ENCODE data around the gene EMILIN1. TPM values are rescaled to one million over a fixed set of nuclear protein-coding genes. Genes with fewer than 3 reads are reported as not detected.

Gene EMILIN1
- 257 and 364 TPM in 2 replicates for total RNA-seq

GRCh38 chr2:27078267-27079194, at the start of gene EMILIN1:
EMILIN1 (plus strand) TSS chr2:27078615; CDS start chr2:27079066, 451 bp downstream.

GRCh38 chr2:27032495-27033252, 45.7 kb upstream of the EMILIN1 start, which contains the start of gene TMEM214:
TMEM214 (plus strand) TSS chr2:27032965; CDS start chr2:27033016, 51 bp downstream.

GRCh38 chr2:27050996-27051901, 27.2 kb upstream of the EMILIN1 start, which contains the start of gene AGBL5:
AGBL5 (plus strand) TSS chr2:27051668; CDS start chr2:27052959, 1,291 bp downstream.

GRCh38 chr2:27071277-27071989, 7.0 kb upstream of the EMILIN1 start, which contains the start of gene OST4:
OST4 (minus strand) TSS chr2:27071654.

GRCh38 chr2:27086724-27087593, 8.5 kb downstream of the EMILIN1 start, which contains the start of gene KHK:
KHK (plus strand) TSS chr2:27086772; CDS start chr2:27087260, 488 bp downstream.

GRCh38 chr2:27118525-27119329, 40.3 kb downstream of the EMILIN1 start, which contains the start of gene CGREF1:
CGREF1 (minus strand) TSS chr2:27119128; CDS start chr2:27104366, 14,762 bp downstream.

GRCh38 chr2:27123302-27124150, 45.1 kb downstream of the EMILIN1 start, which contains the start of gene ABHD1:
ABHD1 (plus strand) TSS chr2:27123815; CDS start chr2:27123949, 134 bp downstream.

GRCh38 chr2:27133905-27134780, 55.7 kb downstream of the EMILIN1 start, which contains the start of gene PREB:
PREB (minus strand) TSS chr2:27134636; CDS start chr2:27134421, 215 bp downstream.

Other genes starting within 250 kb of the EMILIN1 start
- not detected in 2 replicates for gene DPYSL5, start 230.5 kb upstream of the EMILIN1 start, total RNA-seq
- gene MAPRE3, start 108.0 kb upstream of the EMILIN1 start, total RNA-seq = 3.5 and 5.4 TPM in 2 replicates
- 22.2 and 27.6 TPM in 2 replicates for gene TMEM214, start 45.6 kb upstream of the EMILIN1 start, total RNA-seq
- gene AGBL5, start 26.9 kb upstream of the EMILIN1 start, total RNA-seq = 18.1 and 20.3 TPM in 2 replicates
- 622 and 1,171 TPM in 2 replicates for gene OST4, start 7.0 kb upstream of the EMILIN1 start, total RNA-seq
- 0.32 and 1.3 TPM in 2 replicates for gene KHK, start 8.2 kb downstream of the EMILIN1 start, total RNA-seq
- gene CGREF1, start 40.5 kb downstream of the EMILIN1 start, total RNA-seq = 0.69 and 0.79 TPM in 2 replicates
- gene ABHD1, start 45.2 kb downstream of the EMILIN1 start, total RNA-seq = 0.16 TPM in 1 of 2 replicates, not detected in the other
- gene PREB, start 56.0 kb downstream of the EMILIN1 start, total RNA-seq = 40.7 TPM in 2 replicates
- gene PRR30, start 60.8 kb downstream of the EMILIN1 start, total RNA-seq = not detected in 2 replicates
- gene TCF23, start 70.4 kb downstream of the EMILIN1 start, total RNA-seq = not detected in 2 replicates
- 241 and 261 TPM in 2 replicates for gene ATRAID, start 133.4 kb downstream of the EMILIN1 start, total RNA-seq
- 6.6 and 9.1 TPM in 2 replicates for gene SLC5A6, start 133.7 kb downstream of the EMILIN1 start, total RNA-seq
- 21.9 and 22.9 TPM in 2 replicates for gene CAD, start 138.8 kb downstream of the EMILIN1 start, total RNA-seq
- gene SLC30A3, start 184.4 kb downstream of the EMILIN1 start, total RNA-seq = not detected in 2 replicates
- not detected in 2 replicates for gene DNAJC5G, start 196.8 kb downstream of the EMILIN1 start, total RNA-seq
- 0.09 TPM in 1 of 2 replicates, not detected in the other for gene TRIM54, start 203.8 kb downstream of the EMILIN1 start, total RNA-seq
- 0.16 and 0.26 TPM in 2 replicates for gene UCN, start 229.8 kb downstream of the EMILIN1 start, total RNA-seq
- gene MPV17, start 244.5 kb downstream of the EMILIN1 start, total RNA-seq = 73.6 and 79.1 TPM in 2 replicates